ENCODE measurements around the gene ERBIN. TPM values are rescaled to one million over a fixed set of nuclear protein-coding genes. Genes with fewer than 3 reads are reported as not detected.

ERBIN gene
- total and polyA plus RNA-seq, 2 experiments from 2014 or later, result 32.9 to 117 TPM

- no peak for TF ChIP-seq EZH2 (IDR thresholded peaks at IDR 0.05; ENCODE audit: borderline replicate concordance)
- no peak for TF ChIP-seq EZH2phosphoT487 (IDR thresholded peaks at IDR 0.05; ENCODE audit: low read depth, severe bottlenecking, unreplicated experiment)
- TF ChIP-seq CTCF (IDR thresholded peaks at IDR 0.05; ENCODE audit: poor library complexity), result no peak
- no peak overlapping the region for H2AFZ ChIP-seq
- H3K4me2 ChIP-seq, result no peak overlapping the region
- no peaks in the 10 kb centered on the region for H3K9me2 ChIP-seq (replicated peaks; ENCODE audit: insufficient read depth)
- no peaks in the 10 kb centered on the region for H3K9me3 ChIP-seq (ENCODE audit: low read depth)
- no peaks in the 10 kb centered on the region for H3K36me3 ChIP-seq (replicated peaks; ENCODE audit: insufficient read depth, low read depth)
- H3K4me1 ChIP-seq (ENCODE audit: insufficient read depth), result no peaks in the 10 kb centered on the region
- WGBS (ENCODE audit: low lambda C conversion rate, missing lambda C conversion rate), result 78% methylated on average over 2 of the region's 2 CpGs
- H3K4me3 ChIP-seq, result no peak overlapping the region
- peaks cover 8% of the 10 kb centered on the region for H4K20me1 ChIP-seq (ENCODE audit: insufficient read depth, poor library complexity, severe bottlenecking)
- peaks cover 26% of the 10 kb centered on the region for H3K79me2 ChIP-seq
- no peaks in the 10 kb centered on the region for H3K27me3 ChIP-seq
- H3K27ac ChIP-seq, result no peak overlapping the region
- no peak for DNase-seq (ENCODE audit: low spot score)
Measured at GRCh38 chr5:66066826-66067225, 140.5 kb downstream of the ERBIN start.

DNA sequence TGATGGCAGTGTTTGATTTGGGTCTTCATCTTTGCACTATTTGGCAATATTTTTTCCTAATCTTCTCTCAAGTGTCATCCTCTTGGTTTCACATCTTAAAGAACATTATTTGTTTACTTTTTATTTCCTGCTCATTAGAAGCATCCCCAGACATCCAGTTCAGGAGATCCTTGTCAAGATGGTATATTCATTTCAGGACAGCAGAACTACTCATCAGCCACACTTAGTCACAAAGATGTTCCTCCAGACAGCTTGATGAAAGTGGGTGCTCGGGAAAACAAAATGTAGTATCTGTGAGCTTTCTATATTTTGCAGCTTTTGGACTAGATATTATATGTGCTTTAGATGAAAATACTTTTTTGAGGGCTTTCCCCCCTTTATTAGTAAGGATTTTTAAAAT lies 145.7 kb downstream of the ERBIN start:
- WGBS (ENCODE audit: low lambda C conversion rate, missing lambda C conversion rate), result 91% methylated on average over 1 of the region's 1 CpG
- TF ChIP-seq EZH2 (IDR thresholded peaks at IDR 0.05; ENCODE audit: borderline replicate concordance) (no peak), EZH2phosphoT487 (IDR thresholded peaks at IDR 0.05; ENCODE audit: low read depth, severe bottlenecking, unreplicated experiment) (no peak), CTCF (IDR thresholded peaks at IDR 0.05; ENCODE audit: poor library complexity) (no peak)
- H3K4me3 ChIP-seq, result no peak overlapping the region
- no peaks in the 10 kb centered on the region for H3K9me2 ChIP-seq (replicated peaks; ENCODE audit: insufficient read depth)
- no peak overlapping the region for H3K27ac ChIP-seq
- peaks cover 7% of the 10 kb centered on the region for H3K79me2 ChIP-seq
- no peak overlapping the region for H3K4me2 ChIP-seq
- DNase-seq (ENCODE audit: low spot score), result no peak
- H2AFZ ChIP-seq, result no peak overlapping the region
- no peaks in the 10 kb centered on the region for H4K20me1 ChIP-seq (ENCODE audit: insufficient read depth, poor library complexity, severe bottlenecking)
- H3K4me1 ChIP-seq (ENCODE audit: insufficient read depth), result no peaks in the 10 kb centered on the region
- H3K27me3 ChIP-seq, result no peaks in the 10 kb centered on the region
- H3K9me3 ChIP-seq (ENCODE audit: low read depth), result no peaks in the 10 kb centered on the region
- no peaks in the 10 kb centered on the region for H3K36me3 ChIP-seq (replicated peaks; ENCODE audit: insufficient read depth, low read depth)

DNA sequence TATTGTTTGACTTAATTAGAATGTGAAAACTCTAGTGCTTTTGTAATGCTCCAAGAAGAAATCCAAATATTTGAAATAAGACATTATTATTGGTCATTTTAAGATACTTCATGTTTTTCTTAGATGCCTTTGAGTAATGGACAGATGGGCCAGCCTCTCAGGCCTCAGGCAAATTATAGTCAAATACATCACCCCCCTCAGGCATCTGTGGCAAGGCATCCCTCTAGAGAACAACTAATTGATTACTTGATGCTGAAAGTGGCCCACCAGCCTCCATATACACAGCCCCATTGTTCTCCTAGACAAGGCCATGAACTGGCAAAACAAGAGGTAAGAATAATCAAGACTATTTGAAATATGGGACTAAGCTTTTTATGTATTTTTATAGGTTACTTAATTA lies 148.5 kb downstream of the ERBIN start:
- Histone ChIP-seq H3K4me2 (no peak overlapping the region), H3K9me3 (ENCODE audit: low read depth) (no peaks in the 10 kb centered on the region), H3K79me2 (no peaks in the 10 kb centered on the region), H3K36me3 (replicated peaks; ENCODE audit: insufficient read depth, low read depth) (no peaks in the 10 kb centered on the region), H3K4me3 (no peak overlapping the region), H3K4me1 (ENCODE audit: insufficient read depth) (no peaks in the 10 kb centered on the region), H2AFZ (no peak overlapping the region), H3K27me3 (no peaks in the 10 kb centered on the region), H3K27ac (no peak overlapping the region), H4K20me1 (ENCODE audit: insufficient read depth, poor library complexity, severe bottlenecking) (no peaks in the 10 kb centered on the region), H3K9me2 (replicated peaks; ENCODE audit: insufficient read depth) (no peaks in the 10 kb centered on the region)
- TF ChIP-seq CTCF (IDR thresholded peaks at IDR 0.05; ENCODE audit: poor library complexity), result no peak
- TF ChIP-seq EZH2 (IDR thresholded peaks at IDR 0.05; ENCODE audit: borderline replicate concordance), result no peak
- TF ChIP-seq EZH2phosphoT487 (IDR thresholded peaks at IDR 0.05; ENCODE audit: low read depth, severe bottlenecking, unreplicated experiment), result no peak
- no peak for DNase-seq (ENCODE audit: low spot score)

GRCh38 chr5:66080664-66081063 lies 154.3 kb downstream of the ERBIN start:
- TF ChIP-seq CTCF (IDR thresholded peaks at IDR 0.05; ENCODE audit: poor library complexity), result no peak
- no peak for TF ChIP-seq EZH2 (IDR thresholded peaks at IDR 0.05; ENCODE audit: borderline replicate concordance)
- TF ChIP-seq EZH2phosphoT487 (IDR thresholded peaks at IDR 0.05; ENCODE audit: low read depth, severe bottlenecking, unreplicated experiment), result no peak
- Histone ChIP-seq H3K27ac (no peak overlapping the region), H3K9me3 (ENCODE audit: low read depth) (no peaks in the 10 kb centered on the region), H2AFZ (no peak overlapping the region), H3K4me3 (no peak overlapping the region), H3K27me3 (no peaks in the 10 kb centered on the region), H3K36me3 (replicated peaks; ENCODE audit: insufficient read depth, low read depth) (no peaks in the 10 kb centered on the region), H3K79me2 (no peaks in the 10 kb centered on the region), H4K20me1 (ENCODE audit: insufficient read depth, poor library complexity, severe bottlenecking) (no peaks in the 10 kb centered on the region), H3K4me1 (ENCODE audit: insufficient read depth) (no peaks in the 10 kb centered on the region), H3K9me2 (replicated peaks; ENCODE audit: insufficient read depth) (no peaks in the 10 kb centered on the region), H3K4me2 (no peak overlapping the region)
- 96% methylated on average over 2 of the region's 2 CpGs for WGBS (ENCODE audit: low lambda C conversion rate, missing lambda C conversion rate)
- no peak for DNase-seq (ENCODE audit: low spot score)

All from hepatocyte (in vitro differentiated cells).